ENCODE measurements around the gene MEIKIN.

Gene MEIKIN

GRCh38 chr5:131945551-131946168 lies at the start of gene MEIKIN:
TSS of gene MEIKIN (minus strand) at chr5:131945663. CDS start at chr5:131945505, 158 bp downstream.
- DNase-seq (ENCODE audit: low read depth in 2 of 2): no peak

- no peak for DNase-seq (ENCODE audit: low read depth in 2 of 2)
Observed at GRCh38 chr5:131994533-131995226, 49.2 kb upstream of the MEIKIN start.

GRCh38 chr5:131994090-131994489 lies 48.6 kb upstream of the MEIKIN start:
- no peak for DNase-seq (ENCODE audit: low read depth in 2 of 2)

- no peak for DNase-seq (ENCODE audit: low read depth in 2 of 2)
Observed at GRCh38 chr5:131993676-131994075, 48.2 kb upstream of the MEIKIN start.

- DNase-seq (ENCODE audit: low read depth in 2 of 2): no peak
Observed at GRCh38 chr5:131992370-131992769, 46.9 kb upstream of the MEIKIN start.

- no peak for DNase-seq (ENCODE audit: low read depth in 2 of 2)
Observed at GRCh38 chr5:131991593-131992324, 46.3 kb upstream of the MEIKIN start.

GRCh38 chr5:131990716-131991115 lies 45.3 kb upstream of the MEIKIN start:
- no peak for DNase-seq (ENCODE audit: low read depth in 2 of 2)

- DNase-seq (ENCODE audit: low read depth in 2 of 2): no peak
Observed at GRCh38 chr5:131988601-131989000, 43.1 kb upstream of the MEIKIN start.

GRCh38 chr5:131987251-131987650 lies 41.8 kb upstream of the MEIKIN start:
- no peak for DNase-seq (ENCODE audit: low read depth in 2 of 2)

GRCh38 chr5:131986161-131986912 lies 40.9 kb upstream of the MEIKIN start:
- DNase-seq (ENCODE audit: low read depth in 2 of 2): no peak

GRCh38 chr5:131984956-131985665 lies 39.6 kb upstream of the MEIKIN start:
- DNase-seq (ENCODE audit: low read depth in 2 of 2): no peak

GRCh38 chr5:131983244-131983771 lies 37.8 kb upstream of the MEIKIN start:
- no peak for DNase-seq (ENCODE audit: low read depth in 2 of 2)

- no peak for DNase-seq (ENCODE audit: low read depth in 2 of 2)
Observed at GRCh38 chr5:131981516-131981915, 36.1 kb upstream of the MEIKIN start.

- no peak for DNase-seq (ENCODE audit: low read depth in 2 of 2)
Observed at GRCh38 chr5:131980696-131981095, 35.2 kb upstream of the MEIKIN start.

GRCh38 chr5:131979816-131980215 lies 34.4 kb upstream of the MEIKIN start:
- no peak for DNase-seq (ENCODE audit: low read depth in 2 of 2)

GRCh38 chr5:131977212-131977604 lies 31.7 kb upstream of the MEIKIN start:
- no peak for DNase-seq (ENCODE audit: low read depth in 2 of 2)

GRCh38 chr5:131976414-131977211 lies 31.1 kb upstream of the MEIKIN start:
- no peak for DNase-seq (ENCODE audit: low read depth in 2 of 2)

GRCh38 chr5:131974956-131975726 lies 29.7 kb upstream of the MEIKIN start:
- no peak for DNase-seq (ENCODE audit: low read depth in 2 of 2)

GRCh38 chr5:131974622-131974955 lies 29.1 kb upstream of the MEIKIN start:
- DNase-seq (ENCODE audit: low read depth in 2 of 2): no peak

- DNase-seq (ENCODE audit: low read depth in 2 of 2): no peak
Observed at GRCh38 chr5:131974016-131974415, 28.6 kb upstream of the MEIKIN start.
